A549 (cell line): ENCODE measurements around the gene SNRPB2.
A peak's percentile ranks its signal among the peaks of the same experiment; 100 is the strongest.

Experiments used
- CEBPB ChIP-seq, 2 experiments: fragments of >200 bp in 1 of 2; sonication (Bioruptor Twin) in 1 of 2; formaldehyde crosslinking in 1 of 2; IDR thresholded peaks; 2 replicates each; pipeline ENCODE4 v1.6.1; 2012 to 2016
- CTCF ChIP-seq: fragments of >200 bp; sonication (Bioruptor Twin); formaldehyde crosslinking; IDR thresholded peaks from 3 replicates; pipeline ENCODE4 v1.5.1; 2016
- ELK1 ChIP-seq: fragments of 150-350 bp; IDR thresholded peaks from 2 replicates; pipeline ENCODE4 v1.6.1; 2014; ENCODE audit warnings: low read depth, mild to moderate bottlenecking, low read length
- GATA3 ChIP-seq: IDR thresholded peaks from 2 replicates; pipeline ENCODE4 v1.6.1; 2012; ENCODE audit warnings: borderline replicate concordance
- MAFK ChIP-seq: fragments of 450-650 bp; IDR thresholded peaks from 2 replicates; pipeline ENCODE4 v1.6.1; 2014; ENCODE audit not compliant: partially characterized antibody
- PBX3 ChIP-seq: IDR thresholded peaks from 2 replicates; pipeline ENCODE4 v1.6.1; 2012
- POLR2A ChIP-seq: IDR thresholded peaks from 2 replicates; pipeline ENCODE4 v1.6.1; 2012; ENCODE audit warnings: mild to moderate bottlenecking, low read length
- RCOR1 ChIP-seq: fragments of 150-350 bp; IDR thresholded peaks from 2 replicates; pipeline ENCODE4 v1.6.1; 2014; ENCODE audit warnings: antibody characterized with exemption, low read length, low read depth

- TF ChIP-seq CTCF (no peak), CEBPB (IDR thresholded peaks at IDR 0.05) (0 out of 4 replicates have a peak, but pooled peaks of 1 of the 2 experiments have one; percentile 9), ELK1 (0 out of 2 replicates have a peak, but pooled peaks have one; percentile 85), GATA3 (peak; percentile 54; the same call in 1 of the 2 replicates), POLR2A (peak; percentile 71), MAFK (no peak), RCOR1 (no peak), PBX3 (no peak)
Observed at GRCh38 chr20:16729565-16730460, at the start of gene SNRPB2.
